Calu3 (cell line): ENCODE results near the gene ERMP1. TPM values are rescaled to one million over a fixed set of nuclear protein-coding genes. Genes with fewer than 3 reads are reported as not detected.

Source experiments
- BruUV-seq: library from RNA; stranded (reverse); fragments of 400-500 nt; replicated peaks from 2 replicates; lab custom pipeline; 2021; lab: Mats Ljungman, UMichigan
- CTCF ChIA-PET: fragments of 300-600 bp; sonication (Branson Sonifier 250); formaldehyde crosslinking; loops from one replicate; lab custom pipeline; 2022; ENCODE audit warnings: antibody characterized with exemption; lab: Charles Lee
- DNase-seq: peaks from one replicate; pipeline ENCODE4 v3.0.0; 2022
- H3K27ac Mint-ChIP-seq: one replicate; pipeline ENCODE4 v1.8.0; 2022; ENCODE audit warnings: mixed read lengths; ENCODE audit not compliant: unreplicated experiment
- H3K27me3 Mint-ChIP-seq: one replicate; pipeline ENCODE4 v1.8.0; 2022; ENCODE audit warnings: mixed read lengths; ENCODE audit not compliant: unreplicated experiment
- H3K36me3 Mint-ChIP-seq: one replicate; pipeline ENCODE4 v1.8.0; 2022; ENCODE audit warnings: mild to moderate bottlenecking, moderate library complexity, mixed read lengths; ENCODE audit not compliant: insufficient read depth, unreplicated experiment
- H3K4me1 Mint-ChIP-seq: one replicate; pipeline ENCODE4 v1.8.0; 2022; ENCODE audit warnings: mild to moderate bottlenecking, low read depth, mixed read lengths; ENCODE audit not compliant: unreplicated experiment
- H3K4me3 Mint-ChIP-seq: one replicate; pipeline ENCODE4 v1.8.0; 2022; ENCODE audit warnings: mild to moderate bottlenecking, low read depth, moderate library complexity, mixed read lengths; ENCODE audit not compliant: unreplicated experiment
- H3K9me3 Mint-ChIP-seq: one replicate; pipeline ENCODE4 v1.8.0; 2022; ENCODE audit warnings: low read depth, mixed read lengths; ENCODE audit not compliant: unreplicated experiment
- CTCF ChIP-seq: fragments of 200-600 bp; IDR thresholded peaks from one replicate; pipeline ENCODE4 v1.8.0; 2022; ENCODE audit warnings: antibody characterized with exemption; ENCODE audit not compliant: unreplicated experiment
- intact Hi-C: fragments of 100-400 bp; cut with micrococcal nuclease; formaldehyde crosslinking; loops from one replicate; pipeline ENCODE4 v1.10.0; 2022; ENCODE audit not compliant: unreplicated experiment
- total RNA-seq: library from RNA; stranded (reverse); gene quantifications from 2 replicates; pipeline ENCODE4 v1.2.3, GENCODE V29; 2022

The ERMP1 gene
- total RNA-seq, 1 experiment from 2014 or later, result 28.4 TPM

GRCh38 chr9:5876026-5876425 lies 43.1 kb upstream of the ERMP1 start:
- intact Hi-C loops, result no loop called here
- TF ChIP-seq CTCF, result no peak
- Mint-ChIP-seq H3K4me1 (no peaks in the 10 kb centered on the region), H3K36me3 (no peaks in the 10 kb centered on the region), H3K27ac (no peak overlapping the region), H3K27me3 (no peaks in the 10 kb centered on the region), H3K4me3 (no peak overlapping the region), H3K9me3 (peaks cover 2% of the 10 kb centered on the region)
- no TSS peak for BruUV-seq
- CTCF ChIA-PET, result no interaction called here
- no peak for DNase-seq

GRCh38 chr9:5874048-5874447 lies 41.1 kb upstream of the ERMP1 start:
- no peak for DNase-seq
- no TSS peak for BruUV-seq
- H3K9me3 Mint-ChIP-seq, result peaks cover 2% of the 10 kb centered on the region
- H3K27me3 Mint-ChIP-seq, result no peaks in the 10 kb centered on the region
- H3K27ac Mint-ChIP-seq, result no peak overlapping the region
- H3K4me3 Mint-ChIP-seq, result no peak overlapping the region
- CTCF ChIA-PET, result no interaction called here
- H3K4me1 Mint-ChIP-seq, result no peaks in the 10 kb centered on the region
- TF ChIP-seq CTCF, result no peak
- no peaks in the 10 kb centered on the region for H3K36me3 Mint-ChIP-seq
- intact Hi-C loops, result no loop called here

DNA sequence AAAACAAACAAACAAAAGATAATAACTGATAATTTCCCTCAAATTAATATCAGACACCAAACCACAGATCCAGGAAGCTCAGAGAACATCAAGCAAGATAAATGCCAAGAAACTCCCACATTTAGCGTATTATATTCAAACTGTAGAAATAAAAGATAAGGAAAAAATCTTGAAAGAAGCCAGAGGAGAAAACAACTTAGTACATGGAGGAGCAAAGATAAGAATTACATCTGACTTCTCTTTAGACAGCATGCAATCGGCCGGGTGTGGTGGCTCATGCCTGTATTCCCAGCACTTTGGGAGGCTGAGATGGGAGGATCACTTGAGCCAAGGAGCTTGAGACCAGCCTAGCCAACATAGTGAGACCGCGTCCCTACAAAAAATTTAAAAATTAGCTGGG lies 40.5 kb upstream of the ERMP1 start:
- CTCF ChIA-PET, result no interaction called here
- DNase-seq, result no peak
- no TSS peak for BruUV-seq
- Mint-ChIP-seq H3K4me1 (no peaks in the 10 kb centered on the region), H3K9me3 (peaks cover 2% of the 10 kb centered on the region), H3K4me3 (no peak overlapping the region), H3K27ac (no peak overlapping the region), H3K36me3 (no peaks in the 10 kb centered on the region), H3K27me3 (no peaks in the 10 kb centered on the region)
- intact Hi-C loops, result no loop called here
- no peak for TF ChIP-seq CTCF

DNA sequence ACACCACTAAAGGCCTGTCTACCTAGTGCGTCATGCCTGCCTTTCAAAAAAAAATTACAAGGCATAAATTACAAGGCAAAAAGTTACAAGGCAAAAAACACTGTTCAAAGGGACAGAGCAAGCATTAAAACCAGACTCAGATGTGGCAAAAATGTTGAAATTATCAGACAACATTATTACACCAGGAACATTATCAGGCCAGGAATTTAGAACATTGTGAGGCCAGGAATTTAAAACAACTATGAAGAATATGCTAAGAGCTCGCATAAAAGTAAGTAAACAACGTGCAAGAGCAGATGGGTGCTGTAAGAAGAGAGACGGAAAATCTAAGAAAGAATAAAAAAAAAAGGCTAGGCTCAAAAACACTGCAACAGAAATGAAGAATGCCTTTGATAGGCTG lies 39.6 kb upstream of the ERMP1 start:
- intact Hi-C loops, result no loop called here
- Mint-ChIP-seq H3K9me3 (peaks cover 2% of the 10 kb centered on the region), H3K4me1 (no peaks in the 10 kb centered on the region), H3K27me3 (no peaks in the 10 kb centered on the region), H3K36me3 (no peaks in the 10 kb centered on the region), H3K4me3 (no peak overlapping the region), H3K27ac (no peak overlapping the region)
- no TSS peak for BruUV-seq
- no peak for DNase-seq
- CTCF ChIA-PET, result no interaction called here
- TF ChIP-seq CTCF, result no peak
